Measurements from ENCODE around the gene LAMC3.
A peak's percentile ranks its signal among the peaks of the same experiment; 100 is the strongest.

The LAMC3 gene

DNA sequence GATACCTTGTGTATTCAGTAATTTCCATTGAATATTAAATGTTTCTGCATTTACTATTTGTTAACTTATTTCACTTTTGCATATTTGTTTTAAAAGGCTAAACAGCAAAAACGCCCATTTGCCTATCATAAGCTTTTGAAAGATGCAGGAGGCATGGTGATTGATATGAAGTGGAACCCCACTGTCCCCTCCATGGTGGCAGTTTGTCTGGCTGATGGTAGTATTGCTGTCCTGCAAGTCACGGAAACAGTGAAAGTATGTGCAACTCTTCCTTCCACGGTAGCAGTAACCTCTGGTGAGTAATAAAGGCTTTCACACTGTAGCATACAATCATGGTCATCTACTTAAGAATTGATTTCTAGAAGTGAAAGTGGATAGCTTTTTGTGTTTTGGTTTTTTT, 120.2 kb downstream of the LAMC3 start:
- no peak for DNase-seq

DNA sequence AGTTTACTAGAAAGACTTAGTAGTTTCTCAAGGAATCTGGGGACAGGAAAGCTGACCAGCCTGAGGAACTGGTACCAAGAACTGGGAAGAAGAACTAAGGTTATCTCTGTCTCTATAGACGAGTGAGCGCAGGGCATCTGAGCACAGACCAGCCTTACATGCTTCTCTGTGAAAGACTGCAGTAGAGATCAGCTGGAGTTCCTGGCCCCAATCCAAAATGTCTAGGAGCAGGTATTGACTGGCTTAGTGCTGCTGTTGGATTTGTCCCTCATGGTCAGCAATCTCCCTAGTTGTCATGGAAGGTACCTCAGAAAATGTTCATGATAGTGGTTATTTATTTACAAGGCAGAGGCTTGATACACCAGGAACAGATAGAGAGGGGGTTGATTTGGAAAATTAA, 129.7 kb downstream of the LAMC3 start:
- DNase-seq = peak; percentile 13

- no peak for DNase-seq
Observed at GRCh38 chr9:131140112-131140511, 131.1 kb downstream of the LAMC3 start.

DNA sequence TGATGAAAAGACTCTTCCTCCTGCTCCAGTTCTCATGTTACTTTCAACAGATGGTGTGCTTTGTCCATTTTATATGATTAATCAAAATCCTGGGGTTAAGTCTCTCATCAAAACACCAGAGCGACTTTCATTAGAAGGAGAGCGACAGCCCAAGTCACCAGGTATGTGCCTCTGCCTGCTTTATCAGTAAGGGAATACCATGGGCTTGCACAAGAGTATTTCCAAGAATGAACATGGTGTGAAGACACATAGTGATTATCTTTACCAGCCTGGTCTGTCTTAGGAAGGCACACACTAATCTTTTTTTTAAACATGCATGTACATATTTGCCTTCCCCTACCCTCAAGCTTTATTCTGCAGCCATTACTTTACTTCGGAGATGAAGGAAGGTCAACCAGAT, 131.6 kb downstream of the LAMC3 start:
- DNase-seq = no peak

DNA sequence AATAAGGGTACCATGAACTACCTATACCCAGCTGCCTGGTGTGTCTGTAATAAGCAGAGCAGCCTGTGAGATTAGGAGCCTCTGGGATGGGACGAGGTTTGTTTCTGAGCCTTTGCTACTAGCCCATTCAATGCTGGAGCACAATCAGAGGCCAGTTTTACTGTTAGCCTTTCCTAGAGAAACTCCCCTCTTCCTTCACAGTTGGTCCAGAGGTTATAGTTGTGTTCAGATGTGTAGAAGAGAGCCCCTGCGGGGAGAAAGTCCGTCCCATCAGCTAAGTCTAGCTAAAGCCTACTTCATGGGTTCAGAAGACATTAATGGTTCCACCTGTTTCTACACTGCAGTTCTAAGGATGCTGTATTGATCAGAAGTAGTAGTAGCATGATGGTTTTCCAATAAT, 133.2 kb downstream of the LAMC3 start:
- DNase-seq = no peak

Data from NCI-H2029 (cell line).